ENCODE data around the gene SPO11. TPM values are rescaled to one million over a fixed set of nuclear protein-coding genes. Genes with fewer than 3 reads are reported as not detected.

Gene SPO11
- total RNA-seq, 6 donors from 2014 or later, result not detected

- TF ChIP-seq EP300 (IDR thresholded peaks at IDR 0.05) (no peak), POLR2AphosphoS5 (IDR thresholded peaks at IDR 0.05) (no peak), POLR2A (IDR thresholded peaks at IDR 0.05) (no peak), CTCF (IDR thresholded peaks at IDR 0.05) (no peak)
- peaks cover 21 to 66% (median 51%) of the 10 kb centered on the region in 4 donors for H3K4me1 ChIP-seq
Measured at GRCh38 chr20:57389695-57390603, 60.3 kb downstream of the SPO11 start.

GRCh38 chr20:57390604-57391438, 61.2 kb downstream of the SPO11 start, which contains the start of gene RBM38:
RBM38 (plus strand) TSS chr20:57391396; CDS start chr20:57391582, 186 bp downstream.
- Histone ChIP-seq H3K36me3 (peaks cover 0 to 16% (median 7%) of the 10 kb centered on the region in 4 donors), H3K4me1 (peaks cover 23 to 67% (median 51%) of the 10 kb centered on the region in 4 donors), H3K27ac (peak within 1 kb of the TSS; percentile 81 to 91 (median 86)), H3K27me3 (no peaks in the 10 kb centered on the region), H3K4me3 (peak within 1 kb of the TSS; percentile 79 to 90 (median 88)), H3K9me3 (no peaks in the 10 kb centered on the region)
- 54 to 59% methylated on average over 28 to 35 of the region's 78 CpGs for WGBS, 2 donors
- TF ChIP-seq POLR2AphosphoS5 (IDR thresholded peaks at IDR 0.05) (peak in 1 of 2 donors; percentile 6), CTCF (IDR thresholded peaks at IDR 0.05) (no peak), POLR2A (IDR thresholded peaks at IDR 0.05) (no peak)
- DNase-seq (peak; percentile 75 to 95), ATAC-seq (ENCODE audit: low FRiP score in 2 of 2) (peak; percentile 77 to 92)

More at GRCh38 chr20:57389695-57390603, 60.3 kb downstream of the SPO11 start:
- Histone ChIP-seq H3K27me3 (no peaks in the 10 kb centered on the region), H3K36me3 (peaks cover 0 to 7% (median 6%) of the 10 kb centered on the region in 4 donors), H3K9me3 (no peaks in the 10 kb centered on the region), H3K27ac (peak overlapping the region; percentile 64 to 85 (median 78)), H3K4me3 (peak overlapping the region in 3 of 4 donors; percentile 35 to 86 (median 49))
- WGBS, 2 donors, result 35 to 37% methylated on average over 25 to 44 of the region's 52 CpGs
- no peak for ATAC-seq (ENCODE audit: low FRiP score in 2 of 2)
- peak in 1 of 2 donors; percentile 82 for DNase-seq

- no peak for ATAC-seq (ENCODE audit: low FRiP score in 2 of 2)
- Histone ChIP-seq H3K36me3 (peaks cover 0 to 24% (median 13%) of the 10 kb centered on the region in 4 donors), H3K4me1 (peaks cover 28 to 76% (median 55%) of the 10 kb centered on the region in 4 donors), H3K27me3 (no peaks in the 10 kb centered on the region), H3K4me3 (peak overlapping the region; percentile 79 to 90 (median 88)), H3K9me3 (no peaks in the 10 kb centered on the region), H3K27ac (peak overlapping the region; percentile 81 to 91 (median 86))
- TF ChIP-seq EP300 (IDR thresholded peaks at IDR 0.05), result no peak
- TF ChIP-seq POLR2A (IDR thresholded peaks at IDR 0.05), result no peak
- no peak for TF ChIP-seq POLR2AphosphoS5 (IDR thresholded peaks at IDR 0.05)
- TF ChIP-seq CTCF (IDR thresholded peaks at IDR 0.05), result no peak
- 8 to 17% methylated on average over 8 to 17 of the region's 98 CpGs for WGBS, 2 donors
- peak in 1 of 2 donors; percentile 90 for DNase-seq
Measured at GRCh38 chr20:57391439-57392301, 62.1 kb downstream of the SPO11 start.
